AG09309 (cell line): ENCODE data around the gene ATP5MC2.

Experiments
- DNase-seq: peaks from one replicate; pipeline ENCODE4 v3.0.0-alpha.2; 2010; ENCODE audit warnings: low read depth
- H3K4me3 ChIP-seq: 2 replicates; pipeline ENCODE4 v1.5.1; 2011; ENCODE audit warnings: mild to moderate bottlenecking, low read depth, low read length, moderate library complexity; ENCODE audit not compliant: control insufficient read depth
- CTCF ChIP-seq: IDR thresholded peaks from 2 replicates; pipeline ENCODE4 v1.5.1; 2011; ENCODE audit warnings: mild to moderate bottlenecking, low read depth, low read length, inconsistent platforms; ENCODE audit not compliant: insufficient read depth, control insufficient read depth; ENCODE audit errors: missing control alignments

ATP5MC2 gene

GRCh38 chr12:53713516-53713915 lies 37.6 kb upstream of the ATP5MC2 start:
- no peak for TF ChIP-seq CTCF
- DNase-seq = no peak
- H3K4me3 ChIP-seq = no peak overlapping the region

- no peak for TF ChIP-seq CTCF
- DNase-seq = no peak
These were observed 36.3 kb upstream of the ATP5MC2 start for GRCh38 chr12:53712059-53712643.

GRCh38 chr12:53710091-53710490 lies 34.2 kb upstream of the ATP5MC2 start:
- H3K4me3 ChIP-seq = no peak overlapping the region
- TF ChIP-seq CTCF = no peak
- DNase-seq = no peak

More at GRCh38 chr12:53712059-53712643, 36.3 kb upstream of the ATP5MC2 start:
- H3K4me3 ChIP-seq = no peak overlapping the region

- no peak for TF ChIP-seq CTCF
- no peak for DNase-seq
- H3K4me3 ChIP-seq = no peak overlapping the region
These were observed 33.8 kb upstream of the ATP5MC2 start for GRCh38 chr12:53709671-53710070.

GRCh38 chr12:53706080-53706479 lies 30.2 kb upstream of the ATP5MC2 start:
- no peak for DNase-seq
- H3K4me3 ChIP-seq = no peak overlapping the region
- TF ChIP-seq CTCF = no peak

- DNase-seq = no peak
- no peak overlapping the region for H3K4me3 ChIP-seq
These were observed 27.9 kb upstream of the ATP5MC2 start for GRCh38 chr12:53703756-53704155.

More at GRCh38 chr12:53703756-53704155, 27.9 kb upstream of the ATP5MC2 start:
- no peak for TF ChIP-seq CTCF
